CD4-positive, alpha-beta T cell treated with Interleukin-15 for 1 hour (primary cell): ENCODE measurements around the gene IGBP1.
"Not testable (repeated sequence)": the region's sequence is repeated elsewhere in the genome, so short reads cannot be mapped to it uniquely, and the experiment has no call there.

Experiments
- DNase-seq: peaks from one replicate; pipeline ENCODE4 v3.0.0-alpha.2; 2020

The IGBP1 gene

GRCh38 chrX:70168238-70169188, 35.3 kb downstream of the IGBP1 start:
- no peak for DNase-seq

- DNase-seq: no peak
Observed at GRCh38 chrX:70169281-70169680, 36.0 kb downstream of the IGBP1 start.

- DNase-seq: no peak
Observed at GRCh38 chrX:70171624-70172023, 38.4 kb downstream of the IGBP1 start.

GRCh38 chrX:70172221-70172620, 39.0 kb downstream of the IGBP1 start:
- DNase-seq: no peak

GRCh38 chrX:70172964-70173363, 39.7 kb downstream of the IGBP1 start:
- DNase-seq: no peak

- DNase-seq: no peak
Observed at GRCh38 chrX:70174754-70175153, 41.5 kb downstream of the IGBP1 start.

GRCh38 chrX:70175338-70175737, 42.1 kb downstream of the IGBP1 start:
- DNase-seq: no peak

- DNase-seq: no peak
Observed at GRCh38 chrX:70176938-70177533, 43.8 kb downstream of the IGBP1 start, which contains the start of gene DGAT2L6. TSS of gene DGAT2L6 (plus strand) at chrX:70177483. CDS start at chrX:70177583, 100 bp downstream.

GRCh38 chrX:70183091-70183490, 49.8 kb downstream of the IGBP1 start:
- DNase-seq: no peak

- no peak for DNase-seq
Observed at GRCh38 chrX:70190225-70190624, 57.0 kb downstream of the IGBP1 start.

GRCh38 chrX:70196961-70197720, 63.9 kb downstream of the IGBP1 start:
- peak; percentile 49 for DNase-seq

- DNase-seq: no peak
Observed at GRCh38 chrX:70201732-70202131, 68.5 kb downstream of the IGBP1 start.

- no peak for DNase-seq
Observed at GRCh38 chrX:70208479-70208878, 75.2 kb downstream of the IGBP1 start.

- not testable (repeated sequence) for DNase-seq
Observed at GRCh38 chrX:70209570-70209969, 76.3 kb downstream of the IGBP1 start.
